ENCODE measurements around the gene GRAP2. TPM values are rescaled to one million over a fixed set of nuclear protein-coding genes. Genes with fewer than 3 reads are reported as not detected.

Gene GRAP2
- total and polyA plus RNA-seq, 9 of the 15 experiments (the other 6 are each of a cell fraction or from before 2014, with no cell fraction given), result 4.8 to 88.7 (median 60.4) TPM

DNA sequence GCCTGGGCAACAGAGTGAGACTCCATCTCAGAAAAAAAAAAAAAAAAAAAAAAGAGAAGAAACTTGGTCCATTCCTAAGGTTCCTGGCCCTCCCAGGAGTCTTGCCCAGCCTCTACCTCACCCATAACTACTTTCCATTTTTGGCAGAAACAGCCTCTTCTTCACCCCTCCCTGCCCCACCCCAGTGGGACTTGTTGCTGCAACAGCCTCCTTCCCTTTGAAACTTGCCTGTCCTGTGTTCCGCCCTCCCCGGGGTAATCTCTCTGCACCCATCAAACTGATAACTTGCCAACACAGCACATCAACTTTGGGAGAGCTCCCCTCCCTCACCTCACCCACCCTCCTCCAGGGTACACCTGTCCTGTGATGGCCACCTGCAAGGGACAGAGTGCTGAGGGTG lies 83.9 kb downstream of the GRAP2 start:
- H3K4me1 ChIP-seq (replicated peaks in 1 of 2; ENCODE audit: control insufficient read depth in 2 of 2, insufficient read depth in 2 of 2, low read length in 2 of 2), result peaks cover 5 to 25% of the 10 kb centered on the region in 2 experiments; a peak in 3 of 5 replicates
- ChIA-PET CTCF (ENCODE audit: low intra/inter-chr PET ratio) (no interaction called here), POLR2A (interaction anchor here (1.2 to 1.8 kb wide), 3 partner anchors 9 to 14 kb away, joined by 3 to 7 read pairs (median 6); no protein-coding TSS in a partner anchor)
- H3K4me3 ChIP-seq, result no peak overlapping the region
- in situ Hi-C loops (cut with MboI) (no loop called here), intact Hi-C loops (cut with micrococcal nuclease) (no loop called here)
- DNase-seq (ENCODE audit: extremely low read depth in 1 of 4, low spot score in 3 of 4) (no peak), FAIRE-seq (no peak), ATAC-seq (no peak)
- H3K9ac ChIP-seq (ENCODE audit: insufficient read depth in 1 of 2, low read depth in 2 of 2, low read length in 2 of 2), result no peak overlapping the region; a peak in 1 of 4 replicates
- H2AFZ ChIP-seq (ENCODE audit: low read depth, low read length), result no peak overlapping the region
- no peak for TF ChIP-seq TCF3 (CRISPR knock-in tag; IDR thresholded peaks at IDR 0.05)
- TF ChIP-seq ZNF311 (CRISPR knock-in tag; IDR thresholded peaks at IDR 0.05), result no peak
- TF ChIP-seq, protein P1, sequence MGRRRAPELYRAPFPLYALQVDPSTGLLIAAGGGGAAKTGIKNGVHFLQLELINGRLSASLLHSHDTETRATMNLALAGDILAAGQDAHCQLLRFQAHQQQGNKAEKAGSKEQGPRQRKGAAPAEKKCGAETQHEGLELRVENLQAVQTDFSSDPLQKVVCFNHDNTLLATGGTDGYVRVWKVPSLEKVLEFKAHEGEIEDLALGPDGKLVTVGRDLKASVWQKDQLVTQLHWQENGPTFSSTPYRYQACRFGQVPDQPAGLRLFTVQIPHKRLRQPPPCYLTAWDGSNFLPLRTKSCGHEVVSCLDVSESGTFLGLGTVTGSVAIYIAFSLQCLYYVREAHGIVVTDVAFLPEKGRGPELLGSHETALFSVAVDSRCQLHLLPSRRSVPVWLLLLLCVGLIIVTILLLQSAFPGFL (CRISPR knock-in tag; IDR thresholded peaks at IDR 0.05), result no peak
- TF ChIP-seq GTF2A2 (tag; IDR thresholded peaks at IDR 0.05), result no peak
- no peak for TF ChIP-seq USF2 (CRISPR knock-in tag; IDR thresholded peaks at IDR 0.05)
- TF ChIP-seq DIDO1 (tag; IDR thresholded peaks at IDR 0.05; ENCODE audit: low read depth), result no peak
- TF ChIP-seq, protein P2, sequence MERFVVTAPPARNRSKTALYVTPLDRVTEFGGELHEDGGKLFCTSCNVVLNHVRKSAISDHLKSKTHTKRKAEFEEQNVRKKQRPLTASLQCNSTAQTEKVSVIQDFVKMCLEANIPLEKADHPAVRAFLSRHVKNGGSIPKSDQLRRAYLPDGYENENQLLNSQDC (CRISPR knock-in tag; IDR thresholded peaks at IDR 0.05), result no peak
- no peak for TF ChIP-seq EP300 (IDR thresholded peaks at IDR 0.05; ENCODE audit: low read length)
- no peaks in the 10 kb centered on the region for H3K9me3 ChIP-seq (replicated peaks; ENCODE audit: control insufficient read depth, insufficient read depth, low read depth, low read length)
- no peaks in the 10 kb centered on the region for H4K20me1 ChIP-seq (replicated peaks; ENCODE audit: control insufficient read depth, insufficient read depth, low read length)
- H3K36me3 ChIP-seq (ENCODE audit: control insufficient read depth, insufficient read depth, low read length), result no peaks in the 10 kb centered on the region
- BruUV-seq (replicated peaks), result no TSS peak
- no peaks in the 10 kb centered on the region for H3K27me3 ChIP-seq (ENCODE audit: control insufficient read depth in 2 of 2, insufficient read depth in 2 of 2, low read length in 2 of 2)
- H3K4me2 ChIP-seq (ENCODE audit: insufficient read depth, low read length), result no peak overlapping the region
- 40% methylated on average over 2 of the region's 2 CpGs for WGBS (ENCODE audit: insufficient coverage, low coverage, missing lambda C conversion rate)
- H3K79me2 ChIP-seq (ENCODE audit: control insufficient read depth, insufficient read depth, low read length), result no peaks in the 10 kb centered on the region
- H3K9me1 ChIP-seq (ENCODE audit: control insufficient read depth, insufficient read depth, low read length), result no peaks in the 10 kb centered on the region
- H3K27ac ChIP-seq (ENCODE audit: extremely low read depth, low read depth, low read length), result no peak overlapping the region

Measured in K562 (cell line).